GM23338 (cell line): ENCODE results near the gene MARCHF5. TPM values are rescaled to one million over a fixed set of nuclear protein-coding genes. Genes with fewer than 3 reads are reported as not detected.
A peak's percentile ranks its signal among the peaks of the same experiment; 100 is the strongest.
"Not testable (repeated sequence)": the region's sequence is repeated elsewhere in the genome, so short reads cannot be mapped to it uniquely, and the experiment has no call there.

Experiments
- ATAC-seq: fragments of 200-7000 bp; cut with Tn5 transposase; 3 replicates; pipeline ENCODE4 v1.9.1; 2020
- DNase-seq: peaks from one replicate; pipeline ENCODE4 v3.0.0-alpha.2; 2015; ENCODE audit warnings: low spot score
- H2AFZ ChIP-seq: fragments of 200-600 bp; sonication (generic); 2 replicates; pipeline ENCODE4 v1.8.0; 2016; ENCODE audit warnings: antibody characterized with exemption, mild to moderate bottlenecking, moderate library complexity
- H3F3A ChIP-seq: fragments of 200-600 bp; sonication (generic); replicated peaks from 2 replicates; pipeline ENCODE4 v1.8.0; 2017; ENCODE audit warnings: antibody characterized with exemption, mixed run types, low read depth
- H3K27ac ChIP-seq: fragments of 200-600 bp; sonication (generic); 2 replicates; pipeline ENCODE4 v1.6.1; 2016; ENCODE audit warnings: low read depth
- H3K27me3 ChIP-seq: fragments of 200-600 bp; sonication (generic); 2 replicates; pipeline ENCODE4 v1.8.0; 2016; ENCODE audit warnings: mild to moderate bottlenecking, mixed run types, moderate library complexity; ENCODE audit not compliant: insufficient read depth
- H3K36me3 ChIP-seq: fragments of 200-600 bp; sonication (generic); 2 replicates; pipeline ENCODE4 v1.8.0; 2016; ENCODE audit warnings: mild to moderate bottlenecking; ENCODE audit not compliant: insufficient read depth
- H3K4me1 ChIP-seq: fragments of 200-600 bp; sonication (generic); 2 replicates; pipeline ENCODE4 v1.8.0; 2016; ENCODE audit warnings: mild to moderate bottlenecking, moderate library complexity; ENCODE audit not compliant: insufficient read depth
- H3K4me2 ChIP-seq: fragments of 200-600 bp; sonication (generic); 2 replicates; pipeline ENCODE4 v1.7.1; 2017; ENCODE audit warnings: mixed run types
- H3K4me3 ChIP-seq: fragments of 200-600 bp; sonication (generic); 2 replicates; pipeline ENCODE4 v1.6.1; 2016; ENCODE audit warnings: mixed run types
- H3K79me2 ChIP-seq: fragments of 200-600 bp; sonication (generic); replicated peaks from 2 replicates; pipeline ENCODE4 v1.8.0; 2017; ENCODE audit warnings: mild to moderate bottlenecking; ENCODE audit not compliant: insufficient read depth
- H3K9me2 ChIP-seq: fragments of 200-600 bp; sonication (generic); 2 replicates; pipeline ENCODE4 v1.8.0; 2017; ENCODE audit not compliant: insufficient read depth
- H4K20me1 ChIP-seq: fragments of 200-600 bp; sonication (generic); replicated peaks from 2 replicates; pipeline ENCODE4 v1.8.0; 2017; ENCODE audit warnings: mild to moderate bottlenecking; ENCODE audit not compliant: insufficient read depth
- H3K27ac Mint-ChIP-seq: 2 replicates; pipeline ENCODE4 v1.8.0; 2020; ENCODE audit warnings: inconsistent platforms, mild to moderate bottlenecking, moderate library complexity, mixed read lengths
- H3K27me3 Mint-ChIP-seq: 3 replicates; pipeline ENCODE4 v1.8.0; 2022; ENCODE audit warnings: low read depth, mild to moderate bottlenecking, moderate library complexity, mixed read lengths, inconsistent platforms; ENCODE audit not compliant: insufficient read depth, poor library complexity
- H3K36me3 Mint-ChIP-seq: 3 replicates; pipeline ENCODE4 v1.8.0; 2021; ENCODE audit warnings: low read depth, mild to moderate bottlenecking, inconsistent platforms, moderate library complexity, mixed read lengths
- H3K4me1 Mint-ChIP-seq: 3 replicates; pipeline ENCODE4 v1.8.0; 2020; ENCODE audit warnings: mild to moderate bottlenecking, inconsistent platforms, mixed read lengths
- H3K4me3 Mint-ChIP-seq: 3 replicates; pipeline ENCODE4 v1.8.0; 2021; ENCODE audit warnings: moderate library complexity, mild to moderate bottlenecking, inconsistent platforms, mixed read lengths
- H3K9me3 Mint-ChIP-seq: 3 replicates; pipeline ENCODE4 v1.8.0; 2020; ENCODE audit warnings: moderate library complexity, mild to moderate bottlenecking, inconsistent platforms, mixed read lengths
- CREB1 ChIP-seq: fragments of 250-450 bp; sonication (Bioruptor Pico); IDR thresholded peaks from 2 replicates; pipeline ENCODE4 v1.5.0; 2020; ENCODE audit warnings: low read depth, mild to moderate bottlenecking, moderate library complexity
- EZH2 ChIP-seq: fragments of 200-600 bp; sonication (generic); IDR thresholded peaks from one replicate; pipeline ENCODE4 v1.8.0; 2017; ENCODE audit warnings: antibody characterized with exemption, mild to moderate bottlenecking, low read depth; ENCODE audit not compliant: unreplicated experiment
- EZH2phosphoT487 ChIP-seq: fragments of 200-600 bp; sonication (generic); IDR thresholded peaks from one replicate; pipeline ENCODE4 v1.8.1; 2018; ENCODE audit warnings: antibody characterized with exemption; ENCODE audit not compliant: unreplicated experiment
- JUNB ChIP-seq: IDR thresholded peaks from one replicate; pipeline ENCODE4 v1.6.1; 2016; ENCODE audit warnings: antibody characterized with exemption; ENCODE audit not compliant: unreplicated experiment
- POLR2AphosphoS5 ChIP-seq: IDR thresholded peaks from 2 replicates; pipeline ENCODE4 v1.6.1; 2016; ENCODE audit warnings: antibody characterized with exemption, low read depth
- REST ChIP-seq: IDR thresholded peaks from one replicate; pipeline ENCODE4 v1.6.1; 2018; ENCODE audit warnings: antibody characterized with exemption; ENCODE audit not compliant: unreplicated experiment
- ZNF462 ChIP-seq: fragments of 250-450 bp; sonication (Bioruptor Pico); IDR thresholded peaks from 2 replicates; pipeline ENCODE4 v1.5.0; 2020; ENCODE audit warnings: mild to moderate bottlenecking, moderate library complexity
- polyA plus RNA-seq: library from polyadenylated mRNA; unstranded; fragments of >200 nt; fragmentation: Nextera tagmentation; extraction: Ambion mirVana; gene quantifications from 2 replicates; pipeline ENCODE4 v1.2.1, GENCODE V29; 2016
- total RNA-seq: library from RNA; depleted of rRNA; stranded (reverse); fragments of >200 nt; shearing (Covaris generic); gene quantifications from 2 replicates; pipeline ENCODE4 v1.2.3, GENCODE V29; 2014

Gene MARCHF5
- total and polyA plus RNA-seq, 2 experiments from 2014 or later, result 12.9 to 14.2 TPM

- no peaks in the 10 kb centered on the region for H3K9me2 ChIP-seq
- DNase-seq (no peak), ATAC-seq (no peak)
- H3K4me2 ChIP-seq, result no peak overlapping the region
- H3K27ac ChIP-seq, result no peak overlapping the region
- H3K79me2 ChIP-seq, result no peaks in the 10 kb centered on the region
- H3K36me3 Mint-ChIP-seq, result no peaks in the 10 kb centered on the region
- no peaks in the 10 kb centered on the region for H3K9me3 Mint-ChIP-seq
- no peaks in the 10 kb centered on the region for H3F3A ChIP-seq
- H4K20me1 ChIP-seq, result no peaks in the 10 kb centered on the region
- H3K27ac Mint-ChIP-seq, result no peak overlapping the region; the same call in 1 of the 2 replicates
- no peaks in the 10 kb centered on the region for H3K36me3 ChIP-seq
- no peak overlapping the region for H3K4me3 Mint-ChIP-seq
- H3K27me3 ChIP-seq, result no peaks in the 10 kb centered on the region
- H2AFZ ChIP-seq, result no peak overlapping the region; the same call in 1 of the 2 replicates
- H3K4me1 ChIP-seq, result peaks cover 10% of the 10 kb centered on the region
- TF ChIP-seq ZNF462 (CRISPR knock-in tag) (no peak), POLR2AphosphoS5 (no peak), EZH2 (no peak), EZH2phosphoT487 (no peak)
- peaks cover 10% of the 10 kb centered on the region for H3K27me3 Mint-ChIP-seq
- no peak overlapping the region for H3K4me3 ChIP-seq
- peaks cover 33% of the 10 kb centered on the region for H3K4me1 Mint-ChIP-seq
Observed at GRCh38 chr10:92385831-92386230, 94.9 kb downstream of the MARCHF5 start.

GRCh38 chr10:92387289-92387940 is 96.4 kb downstream of the MARCHF5 start:
- peaks cover 1% of the 10 kb centered on the region; the same call in 1 of the 2 replicates for H3K4me1 ChIP-seq
- ATAC-seq (peak; percentile 97), DNase-seq (peak; percentile 100)
- H3K4me2 ChIP-seq, result no peak overlapping the region
- no peaks in the 10 kb centered on the region for H3F3A ChIP-seq
- Mint-ChIP-seq H3K36me3 (no peaks in the 10 kb centered on the region), H3K9me3 (no peaks in the 10 kb centered on the region), H3K4me1 (peaks cover 25% of the 10 kb centered on the region), H3K27ac (no peak overlapping the region), H3K27me3 (peaks cover 7% of the 10 kb centered on the region), H3K4me3 (no peak overlapping the region)
- H4K20me1 ChIP-seq, result no peaks in the 10 kb centered on the region
- peak; percentile 91 for TF ChIP-seq CREB1 (CRISPR knock-in tag)
- TF ChIP-seq JUNB, result no peak
- TF ChIP-seq REST, result peak; percentile 95
- H3K27me3 ChIP-seq, result no peaks in the 10 kb centered on the region
- H3K27ac ChIP-seq, result no peak overlapping the region
- H3K36me3 ChIP-seq, result no peaks in the 10 kb centered on the region
- no peaks in the 10 kb centered on the region for H3K79me2 ChIP-seq
- no peak overlapping the region for H2AFZ ChIP-seq
- H3K4me3 ChIP-seq, result no peak overlapping the region
- H3K9me2 ChIP-seq, result no peaks in the 10 kb centered on the region

- not testable (repeated sequence) for H4K20me1 ChIP-seq, H3K27ac ChIP-seq, H3K27me3 Mint-ChIP-seq, H3K4me3 Mint-ChIP-seq, H2AFZ ChIP-seq, H3K9me3 Mint-ChIP-seq, H3K27ac Mint-ChIP-seq, H3K9me2 ChIP-seq, ATAC-seq, H3K36me3 ChIP-seq, H3K4me1 Mint-ChIP-seq, H3K36me3 Mint-ChIP-seq, H3F3A ChIP-seq, H3K4me3 ChIP-seq, H3K4me1 ChIP-seq, H3K79me2 ChIP-seq, H3K4me2 ChIP-seq, H3K27me3 ChIP-seq, DNase-seq
Observed at GRCh38 chr10:92393173-92393572, 102.2 kb downstream of the MARCHF5 start.
